C4-2B (cell line): Measurements from ENCODE around the gene SLC45A2.

ENCODE experiments used
- CTCF ChIP-seq: fragments of 450-650 bp; conservative IDR thresholded peaks from 2 replicates; pipeline ENCODE4 v1.5.1; 2017; ENCODE audit warnings: mild to moderate bottlenecking
- ZFX ChIP-seq: fragments of 450-650 bp; IDR thresholded peaks from 2 replicates; pipeline ENCODE4 v1.6.1; 2017

DNA sequence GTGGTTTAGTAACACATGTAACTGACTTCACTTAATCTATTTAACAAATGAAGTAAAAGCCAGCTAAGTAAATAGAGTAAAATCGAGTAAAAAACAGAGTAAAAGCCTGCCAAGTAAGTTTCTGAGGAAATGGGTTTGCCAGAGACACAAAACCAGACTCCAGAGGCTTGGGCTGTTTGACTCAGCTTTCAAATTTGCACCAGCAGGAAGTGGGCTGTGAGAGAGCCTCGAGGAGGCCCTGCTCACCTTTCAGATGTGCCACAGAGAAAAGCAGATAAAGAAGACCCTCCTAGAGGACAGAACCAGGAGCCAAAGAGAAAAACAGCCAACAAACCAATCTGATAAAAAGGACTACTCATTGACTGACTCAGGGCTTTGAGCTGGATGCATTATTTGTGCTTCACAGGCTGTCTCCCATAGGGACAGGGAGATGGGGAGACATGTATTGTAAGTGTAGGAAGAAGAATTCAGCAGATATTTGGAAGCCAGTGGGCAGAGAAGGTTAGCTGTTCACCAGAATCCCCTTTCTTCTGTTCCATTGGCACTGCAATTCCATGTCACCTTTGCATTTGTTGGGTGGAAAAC, 37.7 kb upstream of the SLC45A2 start:
- TF ChIP-seq CTCF = no peak
- no peak for TF ChIP-seq ZFX
